CD4-positive, CD25-positive, alpha-beta regulatory T cell (primary cell): ENCODE data around the gene KRT76. TPM values are rescaled to one million over a fixed set of nuclear protein-coding genes. Genes with fewer than 3 reads are reported as not detected.
A peak's percentile ranks its signal among the peaks of the same experiment; 100 is the strongest.

Source experiments
- ATAC-seq, 2 donors: fragments of 150-1000 bp; cut with Tn5 transposase; one replicate each; pipeline ENCODE4 v1.10.0; 2021; ENCODE audit warnings: low read depth in 2 of 2, moderate number of reproducible peaks in 2 of 2, moderate library complexity in 1 of 2
- DNase-seq, 3 donors: peaks; one replicate each; pipeline versions ENCODE4 v3.0.0 to v3.0.0-alpha.2; 2012 to 2022; ENCODE audit warnings: mixed read lengths in 1 of 3
- H3K27ac ChIP-seq: one replicate; pipeline ENCODE4 v1.7.0; 2013; ENCODE audit warnings: mild to moderate bottlenecking, low read length; ENCODE audit not compliant: insufficient read depth, poor library complexity, severe bottlenecking
- H3K27me3 ChIP-seq: one replicate; pipeline ENCODE4 v1.7.0; 2013; ENCODE audit warnings: low read length; ENCODE audit not compliant: control insufficient read depth, insufficient read depth
- H3K36me3 ChIP-seq: one replicate; pipeline ENCODE4 v1.7.0; 2013; ENCODE audit warnings: mild to moderate bottlenecking, low read length, moderate library complexity; ENCODE audit not compliant: control insufficient read depth, insufficient read depth
- H3K4me1 ChIP-seq: 2 replicates; pipeline ENCODE4 v1.7.0; 2013; ENCODE audit warnings: mild to moderate bottlenecking, low read length; ENCODE audit not compliant: insufficient read depth, control insufficient read depth, poor library complexity, severe bottlenecking
- H3K4me3 ChIP-seq: one replicate; pipeline ENCODE4 v1.7.0; 2013; ENCODE audit warnings: low read depth, mild to moderate bottlenecking, low read length, moderate library complexity
- H3K9me3 ChIP-seq, 2 experiments: 1 replicate in 1 of 2; 2 replicates in 1 of 2; pipeline ENCODE4 v1.7.0; 2013; ENCODE audit warnings: low read length in 2 of 2, mild to moderate bottlenecking in 1 of 2, moderate library complexity in 1 of 2; ENCODE audit not compliant: control insufficient read depth in 2 of 2
- H3K27ac Mint-ChIP-seq, 3 donors: one replicate each; pipeline ENCODE4 v1.8.0; 2020 to 2022; ENCODE audit warnings: mild to moderate bottlenecking in 3 of 3, mixed read lengths in 3 of 3, moderate library complexity in 2 of 3
- H3K27me3 Mint-ChIP-seq: one replicate; pipeline ENCODE4 v1.8.0; 2022; ENCODE audit warnings: mild to moderate bottlenecking, mixed read lengths
- H3K36me3 Mint-ChIP-seq: one replicate; pipeline ENCODE4 v1.8.0; 2020; ENCODE audit warnings: mixed read lengths
- H3K4me1 Mint-ChIP-seq, 4 donors: one replicate each; pipeline ENCODE4 v1.8.0; 2020 to 2022; ENCODE audit warnings: mixed read lengths in 4 of 4, mild to moderate bottlenecking in 1 of 4
- H3K4me3 Mint-ChIP-seq, 4 donors: one replicate each; pipeline ENCODE4 v1.8.0; 2020 to 2022; ENCODE audit warnings: mild to moderate bottlenecking in 4 of 4, mixed read lengths in 4 of 4, moderate library complexity in 3 of 4
- H3K9me3 Mint-ChIP-seq, 7 donors: one replicate each; pipeline ENCODE4 v1.8.0; 2020 to 2022; ENCODE audit warnings: mixed read lengths in 7 of 7, mild to moderate bottlenecking in 3 of 7, moderate library complexity in 2 of 7
- polyA plus RNA-seq, 4 donors: library from polyadenylated mRNA; unstranded; fragments of 300-500 nt; fragmentation: Illumina TruSeq; gene quantifications; one replicate each; pipeline ENCODE4 v1.2.3, GENCODE V29; 2021
- total RNA-seq: library from RNA; stranded (reverse); gene quantifications from one replicate; pipeline ENCODE4 v1.2.3, GENCODE V29; 2022

The KRT76 gene
- not detected for total RNA-seq
- not detected for polyA plus RNA-seq

DNA sequence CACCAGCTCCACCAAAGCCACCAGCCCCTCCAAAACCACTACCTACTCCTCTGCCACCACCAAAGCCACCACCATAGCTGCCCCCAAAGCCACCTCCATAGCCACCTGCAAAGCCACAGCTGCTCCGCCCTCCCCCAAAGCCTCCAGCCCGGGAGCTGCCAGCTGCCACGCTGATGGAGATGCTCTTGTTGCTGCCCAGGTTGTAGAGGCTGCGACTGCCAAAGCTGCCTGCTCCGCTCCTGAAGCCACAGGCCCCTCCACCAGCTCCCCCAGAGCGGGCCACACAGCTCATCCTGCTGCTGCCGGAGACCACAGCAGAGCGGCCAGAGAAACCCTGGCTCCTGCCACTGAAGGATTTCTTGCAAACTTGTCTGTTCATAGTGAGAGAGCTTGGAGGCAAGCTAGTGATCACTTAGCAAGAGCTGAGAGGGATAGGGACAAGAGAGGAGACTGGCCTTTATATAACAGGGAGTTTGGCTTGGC, at the start of gene KRT76:
KRT76 (minus strand) TSS at position 433 of the 483 bp plus-strand sequence; CDS start at position 379, 54 bp downstream.
- H3K36me3 ChIP-seq = no peaks in the 10 kb centered on the region
- Mint-ChIP-seq H3K4me3 (no peak within 1 kb of the TSS), H3K36me3 (no peaks in the 10 kb centered on the region), H3K9me3 (no peaks in the 10 kb centered on the region), H3K27me3 (peaks cover 22% of the 10 kb centered on the region), H3K27ac (no peak within 1 kb of the TSS), H3K4me1 (no peaks in the 10 kb centered on the region)
- H3K4me3 ChIP-seq = no peak within 1 kb of the TSS
- no peak for DNase-seq
- no peaks in the 10 kb centered on the region for H3K9me3 ChIP-seq
- H3K4me1 ChIP-seq = no peaks in the 10 kb centered on the region
- ATAC-seq = no peak
- H3K27me3 ChIP-seq = peaks cover 5% of the 10 kb centered on the region
- no peak within 1 kb of the TSS for H3K27ac ChIP-seq

DNA sequence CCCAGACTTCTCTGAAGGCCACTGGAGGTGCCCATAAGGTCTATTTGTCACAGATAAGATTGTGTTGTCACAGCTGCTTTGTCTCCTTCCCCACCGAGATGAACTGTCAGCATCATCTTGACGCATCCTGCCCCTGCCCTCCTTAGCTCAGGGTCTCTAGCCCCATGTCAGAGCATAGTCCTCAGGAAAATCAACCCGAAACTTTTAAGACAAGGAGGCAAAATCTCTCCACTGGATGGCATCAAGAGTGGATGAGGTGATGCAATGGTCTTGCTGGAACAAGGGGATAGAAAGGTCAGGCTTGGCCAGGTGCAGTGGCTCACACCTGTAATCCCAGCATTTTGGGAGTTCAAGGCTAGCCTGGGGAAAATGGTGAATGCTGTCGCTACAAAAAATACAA, 48.8 kb upstream of the KRT76 start:
- Mint-ChIP-seq H3K4me1 (no peaks in the 10 kb centered on the region), H3K36me3 (no peaks in the 10 kb centered on the region), H3K4me3 (no peak overlapping the region), H3K27me3 (peaks cover 5% of the 10 kb centered on the region), H3K9me3 (peaks cover 0 to 2% (median 0%) of the 10 kb centered on the region in 7 donors), H3K27ac (no peak overlapping the region)
- Histone ChIP-seq H3K27me3 (no peaks in the 10 kb centered on the region), H3K36me3 (no peaks in the 10 kb centered on the region), H3K4me1 (no peaks in the 10 kb centered on the region), H3K9me3 (no peaks in the 10 kb centered on the region), H3K4me3 (no peak overlapping the region), H3K27ac (no peak overlapping the region)
- ATAC-seq (no peak), DNase-seq (no peak)

DNA sequence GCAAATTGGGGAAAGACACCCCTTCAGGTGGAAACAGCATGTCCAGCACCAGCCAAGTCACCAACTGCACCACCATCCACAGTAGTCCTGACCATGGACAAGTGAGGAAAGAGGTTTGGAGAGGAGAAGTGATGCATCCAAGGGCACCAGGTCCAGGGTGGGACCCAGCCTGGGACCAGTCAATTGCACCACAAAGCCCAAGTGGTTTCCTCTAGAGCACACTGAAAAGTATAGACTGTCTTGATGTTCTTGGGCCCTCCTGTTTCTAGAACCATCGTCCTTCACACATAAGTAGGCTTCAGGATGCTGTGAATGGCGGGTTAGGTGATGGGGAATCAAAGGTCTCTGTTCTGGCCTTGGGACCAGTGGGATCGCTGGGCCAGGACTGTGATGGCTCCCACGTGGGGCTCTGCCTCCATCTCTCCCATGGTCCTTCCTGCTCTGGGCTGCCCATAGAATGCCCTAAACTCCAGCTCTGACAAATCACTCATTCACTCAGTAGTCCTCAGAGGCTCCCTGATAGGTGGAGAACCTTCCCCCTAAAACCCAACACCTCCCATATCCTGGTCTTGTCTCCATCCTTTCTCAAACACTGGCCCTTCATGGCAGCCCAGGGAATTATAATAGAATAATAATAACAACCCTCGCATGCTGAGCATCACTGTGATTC, 47.7 kb upstream of the KRT76 start:
- Histone ChIP-seq H3K36me3 (no peaks in the 10 kb centered on the region), H3K9me3 (no peaks in the 10 kb centered on the region), H3K27ac (no peak overlapping the region), H3K4me3 (no peak overlapping the region), H3K27me3 (no peaks in the 10 kb centered on the region), H3K4me1 (no peaks in the 10 kb centered on the region)
- H3K27ac Mint-ChIP-seq = no peak overlapping the region
- no peaks in the 10 kb centered on the region for H3K4me1 Mint-ChIP-seq
- H3K36me3 Mint-ChIP-seq = no peaks in the 10 kb centered on the region
- peaks cover 4% of the 10 kb centered on the region for H3K27me3 Mint-ChIP-seq
- no peak for ATAC-seq
- no peak for DNase-seq
- H3K9me3 Mint-ChIP-seq = peaks cover 0 to 2% (median 0%) of the 10 kb centered on the region in 7 donors
- H3K4me3 Mint-ChIP-seq = no peak overlapping the region

DNA sequence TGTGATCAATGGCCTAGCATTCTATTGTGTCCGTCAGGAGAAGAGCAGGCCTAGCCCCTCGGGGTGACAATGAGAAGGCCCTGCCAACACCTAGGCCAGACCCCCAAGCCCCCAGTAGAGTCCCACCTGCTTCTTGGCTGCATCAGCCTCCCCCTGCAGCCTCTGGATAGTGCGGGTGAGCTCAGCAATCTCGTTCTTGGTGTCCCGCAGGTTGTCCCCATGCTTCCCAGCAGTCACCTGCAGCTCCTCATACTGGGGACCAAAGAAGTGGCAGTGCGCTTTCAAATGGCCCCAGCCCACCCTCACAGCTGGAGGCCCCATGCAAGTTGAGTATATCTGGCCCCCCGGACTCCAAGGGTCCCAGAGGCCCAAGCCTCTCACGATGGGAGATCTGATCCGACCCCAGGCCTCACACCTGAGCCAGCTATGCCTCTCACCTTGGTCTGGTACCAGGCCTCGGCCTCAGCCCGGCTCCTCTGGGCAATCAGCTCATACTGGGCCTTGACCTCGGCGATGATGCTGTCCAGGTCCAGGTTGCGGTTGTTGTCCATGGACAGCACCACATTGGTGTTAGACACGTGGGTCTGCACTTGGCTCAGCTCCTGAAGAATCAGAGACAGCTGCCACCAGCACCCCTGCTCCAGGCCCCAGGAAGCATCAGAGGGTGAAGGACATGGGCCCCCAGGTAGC, 46.8 kb upstream of the KRT76 start:
- peaks cover 7% of the 10 kb centered on the region for H3K27me3 Mint-ChIP-seq
- no peaks in the 10 kb centered on the region for H3K4me1 Mint-ChIP-seq
- no peak overlapping the region for H3K4me3 Mint-ChIP-seq
- no peak for DNase-seq
- no peaks in the 10 kb centered on the region for H3K9me3 ChIP-seq
- no peaks in the 10 kb centered on the region for H3K36me3 Mint-ChIP-seq
- ATAC-seq = no peak
- H3K27me3 ChIP-seq = no peaks in the 10 kb centered on the region
- H3K4me1 ChIP-seq = no peaks in the 10 kb centered on the region
- H3K9me3 Mint-ChIP-seq = peaks cover 0 to 2% (median 0%) of the 10 kb centered on the region in 7 donors
- H3K27ac ChIP-seq = no peak overlapping the region
- peak overlapping the region in 1 of 3 donors; percentile 26 for H3K27ac Mint-ChIP-seq
- H3K36me3 ChIP-seq = no peaks in the 10 kb centered on the region
- no peak overlapping the region for H3K4me3 ChIP-seq

DNA sequence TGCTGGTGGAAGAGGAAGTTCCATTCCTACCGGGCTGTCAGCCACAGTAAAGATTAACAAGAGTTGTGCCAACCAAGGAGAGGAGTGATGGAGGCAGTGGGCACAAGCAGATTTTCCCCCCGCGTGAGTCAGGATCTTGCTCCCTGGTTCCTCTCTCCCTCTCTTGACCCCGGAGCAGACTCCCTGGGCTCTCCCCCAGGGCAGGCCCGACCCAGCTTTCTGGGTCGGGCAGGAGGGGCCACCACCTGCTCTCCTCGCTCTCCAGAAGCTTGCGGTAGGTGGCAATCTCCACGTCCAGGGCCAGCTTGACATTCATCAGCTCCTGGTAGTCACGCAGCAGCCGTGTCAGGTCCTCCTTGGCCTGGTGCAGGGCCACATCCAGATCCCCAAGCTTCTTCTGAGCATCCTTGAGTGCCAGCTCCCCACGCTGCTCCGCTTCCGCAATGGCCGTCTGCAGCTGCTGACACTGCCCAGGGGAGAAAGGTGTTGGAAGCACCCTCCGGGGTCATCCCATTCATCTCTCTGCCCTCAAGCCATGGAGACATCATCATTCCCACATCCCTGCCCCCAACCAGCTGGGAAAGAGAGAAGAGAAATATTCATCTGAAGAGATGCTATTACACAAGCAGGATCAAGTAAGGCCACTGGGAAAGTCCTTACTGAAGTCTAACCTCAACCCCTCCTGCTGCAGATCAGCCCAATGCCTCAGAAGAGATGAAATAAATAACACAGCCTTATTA, 45.8 kb upstream of the KRT76 start:
- ATAC-seq = no peak

DNA sequence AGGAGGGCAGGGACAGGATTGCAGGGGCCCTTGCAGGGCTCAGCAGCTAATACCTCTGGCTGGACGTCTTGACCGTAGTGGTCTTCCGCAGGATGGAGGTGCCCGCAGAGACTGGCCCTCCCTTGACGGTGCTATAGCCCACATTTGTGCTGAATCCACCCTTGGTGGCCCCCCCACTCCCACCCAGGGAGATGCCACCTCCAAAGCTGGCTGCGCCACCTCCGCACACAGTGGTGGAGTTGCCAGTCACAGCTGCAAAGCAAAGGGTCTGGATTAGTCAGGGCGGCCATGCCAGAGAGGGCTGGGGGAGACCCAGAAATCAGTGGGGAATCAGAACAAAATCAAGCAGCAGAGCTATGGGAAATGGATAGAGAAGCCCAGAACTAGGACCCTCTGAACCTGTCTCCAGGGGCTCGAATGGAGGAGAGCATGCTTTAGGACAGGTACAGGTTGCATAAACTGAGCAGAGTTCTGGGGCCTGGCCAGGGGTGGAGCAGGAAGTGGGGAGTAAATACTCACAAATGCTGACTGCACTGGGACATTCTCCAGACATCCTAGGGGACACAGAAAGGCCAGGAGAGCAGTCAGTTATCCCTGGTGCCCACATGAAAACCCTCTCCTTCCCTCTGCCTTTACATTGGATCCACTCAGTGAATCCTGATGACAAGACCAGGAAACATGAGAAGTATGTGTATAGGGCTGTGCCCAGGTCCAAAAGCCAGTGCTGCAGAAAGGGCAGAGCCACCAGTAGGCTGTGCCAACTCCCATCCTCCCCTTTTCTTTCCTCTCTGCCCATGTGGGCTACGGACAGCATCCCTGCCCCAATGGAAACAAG, 44.9 kb upstream of the KRT76 start:
- H3K27me3 ChIP-seq = no peaks in the 10 kb centered on the region
- H3K27ac Mint-ChIP-seq = no peak overlapping the region
- H3K27me3 Mint-ChIP-seq = peaks cover 7% of the 10 kb centered on the region
- DNase-seq = no peak
- peaks cover 0 to 2% (median 0%) of the 10 kb centered on the region in 7 donors for H3K9me3 Mint-ChIP-seq
- H3K9me3 ChIP-seq = no peaks in the 10 kb centered on the region
- no peak for ATAC-seq
- H3K36me3 ChIP-seq = no peaks in the 10 kb centered on the region
- H3K36me3 Mint-ChIP-seq = no peaks in the 10 kb centered on the region
- H3K4me1 ChIP-seq = no peaks in the 10 kb centered on the region
- H3K4me3 ChIP-seq = no peak overlapping the region
- H3K4me1 Mint-ChIP-seq = peaks cover 0 to 7% (median 1%) of the 10 kb centered on the region in 4 donors
- no peak overlapping the region for H3K27ac ChIP-seq
- no peak overlapping the region for H3K4me3 Mint-ChIP-seq

More for the DNA sequence above, 45.8 kb upstream of the KRT76 start:
- Histone ChIP-seq H3K9me3 (no peaks in the 10 kb centered on the region), H3K27me3 (no peaks in the 10 kb centered on the region), H3K27ac (no peak overlapping the region), H3K4me1 (no peaks in the 10 kb centered on the region), H3K36me3 (no peaks in the 10 kb centered on the region), H3K4me3 (no peak overlapping the region)
- Mint-ChIP-seq H3K27me3 (peaks cover 7% of the 10 kb centered on the region), H3K4me3 (no peak overlapping the region), H3K27ac (no peak overlapping the region), H3K36me3 (no peaks in the 10 kb centered on the region), H3K9me3 (peaks cover 0 to 2% (median 0%) of the 10 kb centered on the region in 7 donors), H3K4me1 (peaks cover 0 to 2% (median 1%) of the 10 kb centered on the region in 4 donors)
- no peak for DNase-seq

DNA sequence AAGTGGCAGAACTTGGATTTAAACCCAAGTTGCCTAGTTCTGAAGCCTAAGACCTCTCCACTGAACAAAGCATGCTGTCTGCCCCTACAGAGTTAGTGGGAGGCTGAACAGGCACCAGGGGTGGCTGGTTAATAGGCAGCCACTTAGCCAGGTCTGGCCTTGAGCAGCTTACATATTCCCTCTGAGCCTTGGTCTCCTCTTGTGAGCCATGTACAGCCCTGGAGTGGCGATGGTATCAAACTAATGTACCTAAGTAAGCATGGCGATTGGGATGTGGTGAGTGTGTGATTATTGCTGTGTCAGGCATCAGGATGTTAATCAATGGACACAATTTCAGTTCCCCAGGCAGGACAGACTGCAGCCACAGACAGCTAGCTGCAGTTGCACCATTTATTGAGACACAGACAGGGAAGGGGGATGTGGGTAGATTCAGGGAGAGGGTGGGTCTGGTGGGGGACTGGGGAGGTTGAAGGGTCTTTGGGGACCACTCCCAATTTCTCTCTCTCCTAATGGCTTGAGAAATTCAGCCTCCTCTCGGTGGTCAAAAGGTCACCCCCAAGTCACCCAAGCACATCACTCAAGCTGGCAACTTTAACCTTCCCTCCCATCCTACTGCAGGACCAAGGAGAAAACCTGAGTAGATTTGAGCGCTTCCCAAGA, 44.1 kb upstream of the KRT76 start:
- H3K4me3 Mint-ChIP-seq = no peak overlapping the region
- peaks cover 7% of the 10 kb centered on the region for H3K27me3 Mint-ChIP-seq
- H3K27ac Mint-ChIP-seq = peak overlapping the region in 1 of 3 donors; percentile 38

More for the DNA sequence above, 44.1 kb upstream of the KRT76 start:
- Histone ChIP-seq H3K27me3 (no peaks in the 10 kb centered on the region), H3K27ac (no peak overlapping the region), H3K36me3 (no peaks in the 10 kb centered on the region), H3K4me1 (no peaks in the 10 kb centered on the region), H3K9me3 (no peaks in the 10 kb centered on the region), H3K4me3 (no peak overlapping the region)
- no peak for DNase-seq
- Mint-ChIP-seq H3K4me1 (peaks cover 0 to 7% (median 1%) of the 10 kb centered on the region in 4 donors), H3K36me3 (no peaks in the 10 kb centered on the region), H3K9me3 (peaks cover 0 to 2% (median 0%) of the 10 kb centered on the region in 7 donors)
- ATAC-seq = no peak
